ENCODE measurements around the gene ADORA1. TPM values are rescaled to one million over a fixed set of nuclear protein-coding genes. Genes with fewer than 3 reads are reported as not detected.

ADORA1 gene
- total and polyA plus RNA-seq, 10 of the 15 experiments (the other 5 are each of a cell fraction or from before 2014, with no cell fraction given) = not detected

DNA sequence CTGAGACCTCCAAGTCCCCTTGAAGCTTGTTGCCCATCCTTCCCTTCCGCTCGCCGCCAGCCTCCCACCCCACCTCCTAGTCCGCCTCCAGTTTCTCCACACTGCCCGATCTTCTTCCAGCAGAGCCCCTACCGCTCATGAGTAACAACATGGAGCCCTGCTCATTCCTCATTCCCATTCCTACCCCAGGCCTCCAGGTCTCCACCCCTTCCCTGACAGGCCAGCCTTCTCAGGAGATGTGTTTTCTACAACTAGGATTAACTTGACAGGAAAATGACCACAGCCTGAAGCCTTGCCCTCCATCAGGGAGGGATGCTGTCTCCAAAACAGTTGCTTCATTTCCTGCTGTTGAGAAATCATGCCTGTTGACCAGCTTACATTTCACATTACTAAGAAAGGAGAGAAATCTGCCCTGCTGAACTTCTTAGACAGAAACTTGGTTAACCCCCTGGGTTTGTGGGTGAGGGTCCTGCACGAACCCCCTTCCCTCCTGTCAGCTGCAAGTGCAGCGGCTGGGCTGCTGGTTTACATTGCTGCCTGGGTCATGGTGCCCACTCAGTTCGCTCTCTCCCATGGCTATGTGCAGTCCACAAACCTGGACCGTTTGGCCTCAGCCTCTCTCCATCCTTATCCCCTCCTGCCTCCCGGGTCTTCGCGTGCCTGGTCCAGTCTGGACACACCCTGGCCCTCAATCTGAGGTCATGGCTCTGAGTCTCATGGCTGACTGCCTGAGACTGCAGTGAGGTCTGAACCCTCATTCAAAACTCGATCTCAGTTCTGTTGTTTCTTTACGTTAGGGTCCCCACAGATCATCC, 75.1 kb downstream of the ADORA1 start:
- SMC1A ChIA-PET (ENCODE audit: uncharacterized antibody, unreplicated experiment) = interaction anchor here (1.2 to 1.6 kb wide), 3 partner anchors 13 to 30 kb away, joined by 3 to 5 read pairs (median 3); no protein-coding TSS in a partner anchor

More for the DNA sequence above, 75.1 kb downstream of the ADORA1 start:
- Histone ChIP-seq H3K4me2 (ENCODE audit: control insufficient read depth, insufficient read depth) (no peak overlapping the region), H3K4me3 (no peak overlapping the region), H3K36me3 (ENCODE audit: control insufficient read depth in 2 of 2, insufficient read depth in 2 of 2, low read length in 1 of 2) (no peaks in the 10 kb centered on the region), H3K27ac (ENCODE audit: control insufficient read depth, insufficient read depth) (no peak overlapping the region), H3K27me3 (replicated peaks in 1 of 2; ENCODE audit: control insufficient read depth in 2 of 2, insufficient read depth in 2 of 2, low read length in 1 of 2) (peaks cover 0 to 5% of the 10 kb centered on the region in 2 experiments; a peak in 3 of 4 replicates), H3K9ac (ENCODE audit: control insufficient read depth, insufficient read depth, low read length) (no peak overlapping the region), H3K79me2 (ENCODE audit: control insufficient read depth, insufficient read depth, low read length) (no peaks in the 10 kb centered on the region), H3K4me1 (ENCODE audit: control insufficient read depth, insufficient read depth, low read length) (no peaks in the 10 kb centered on the region), H2AFZ (ENCODE audit: control insufficient read depth, low read depth, low read length) (no peak overlapping the region), H4K20me1 (ENCODE audit: control insufficient read depth, insufficient read depth) (no peaks in the 10 kb centered on the region; the same call in 1 of the 2 replicates), H3K9me3 (replicated peaks; ENCODE audit: control insufficient read depth, insufficient read depth, low read length) (no peaks in the 10 kb centered on the region)
- CTCF ChIA-PET = interaction anchor here (1.3 kb wide), 1 partner anchor 30 kb away, joined by 3 read pairs; no protein-coding TSS in a partner anchor
- POLR2A ChIA-PET = no interaction called here
- BruUV-seq (replicated peaks) = no TSS peak
- 33% methylated on average over 15 of the region's 15 CpGs for WGBS (ENCODE audit: insufficient coverage, insufficient replicate concordance, low lambda C conversion rate, missing lambda C conversion rate)
- in situ Hi-C loops (cut with MboI) = no loop called here
- RAD21 ChIA-PET (ENCODE audit: unreplicated experiment) = no interaction called here
- TF ChIP-seq E2F8 (IDR thresholded peaks at IDR 0.05; ENCODE audit: low read depth, partially characterized antibody) = no peak
- TF ChIP-seq SKIL (IDR thresholded peaks at IDR 0.05; ENCODE audit: low read depth, poor library complexity, severe bottlenecking) = no peak
- TF ChIP-seq HDGF (IDR thresholded peaks at IDR 0.05) = no peak
- TF ChIP-seq, protein P1, sequence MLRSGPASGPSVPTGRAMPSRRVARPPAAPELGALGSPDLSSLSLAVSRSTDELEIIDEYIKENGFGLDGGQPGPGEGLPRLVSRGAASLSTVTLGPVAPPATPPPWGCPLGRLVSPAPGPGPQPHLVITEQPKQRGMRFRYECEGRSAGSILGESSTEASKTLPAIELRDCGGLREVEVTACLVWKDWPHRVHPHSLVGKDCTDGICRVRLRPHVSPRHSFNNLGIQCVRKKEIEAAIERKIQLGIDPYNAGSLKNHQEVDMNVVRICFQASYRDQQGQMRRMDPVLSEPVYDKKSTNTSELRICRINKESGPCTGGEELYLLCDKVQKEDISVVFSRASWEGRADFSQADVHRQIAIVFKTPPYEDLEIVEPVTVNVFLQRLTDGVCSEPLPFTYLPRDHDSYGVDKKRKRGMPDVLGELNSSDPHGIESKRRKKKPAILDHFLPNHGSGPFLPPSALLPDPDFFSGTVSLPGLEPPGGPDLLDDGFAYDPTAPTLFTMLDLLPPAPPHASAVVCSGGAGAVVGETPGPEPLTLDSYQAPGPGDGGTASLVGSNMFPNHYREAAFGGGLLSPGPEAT (IDR thresholded peaks at IDR 0.05; ENCODE audit: low read depth) = no peak
- no peak for TF ChIP-seq IKZF1 (conservative IDR thresholded peaks at IDR 0.05)
- intact Hi-C loops (cut with micrococcal nuclease; ENCODE audit: unreplicated experiment) = no loop called here
- no peak for FAIRE-seq
- ATAC-seq = no peak
- DNase-seq (ENCODE audit: low read depth, low spot score) = no peak

All from GM12878 (cell line).